22Rv1 (cell line): ENCODE data around the gene THAP4.

Experiments used
- H3K27ac ChIP-seq: fragments of 450-650 bp; 2 replicates; pipeline ENCODE4 v1.5.1; 2017
- CTCF ChIP-seq: fragments of 450-650 bp; IDR thresholded peaks from 2 replicates; pipeline ENCODE4 v1.5.1; 2017; ENCODE audit warnings: mild to moderate bottlenecking
- ZFX ChIP-seq: fragments of 450-650 bp; IDR thresholded peaks from 2 replicates; pipeline ENCODE4 v1.6.1; 2017; ENCODE audit warnings: antibody characterized with exemption, borderline replicate concordance

THAP4 gene

GRCh38 chr2:241559323-241560161 is 77.4 kb downstream of the THAP4 start:
- TF ChIP-seq ZFX (no peak), CTCF (no peak)

GRCh38 chr2:241558532-241559322 is 78.2 kb downstream of the THAP4 start, which contains the start of gene BOK:
BOK (plus strand) TSS chr2:241558745; CDS start chr2:241559484, 739 bp downstream.
- TF ChIP-seq ZFX, result no peak
- TF ChIP-seq CTCF, result no peak

More at GRCh38 chr2:241559323-241560161, 77.4 kb downstream of the THAP4 start:
- H3K27ac ChIP-seq, result peak overlapping the region; percentile 55

GRCh38 chr2:241556746-241557145 is 80.2 kb downstream of the THAP4 start:
- H3K27ac ChIP-seq, result no peak overlapping the region
- TF ChIP-seq ZFX (no peak), CTCF (no peak)

More at GRCh38 chr2:241558532-241559322, 78.2 kb downstream of the THAP4 start, which contains the start of gene BOK:
- H3K27ac ChIP-seq, result peak within 1 kb of the TSS; percentile 55

GRCh38 chr2:241555711-241556110 is 81.2 kb downstream of the THAP4 start:
- no peak overlapping the region for H3K27ac ChIP-seq
- no peak for TF ChIP-seq CTCF
- TF ChIP-seq ZFX, result no peak

GRCh38 chr2:241554610-241555322 is 82.2 kb downstream of the THAP4 start:
- no peak overlapping the region for H3K27ac ChIP-seq
- no peak for TF ChIP-seq ZFX

GRCh38 chr2:241553981-241554380 is 83.0 kb downstream of the THAP4 start:
- TF ChIP-seq CTCF (no peak), ZFX (no peak)
- H3K27ac ChIP-seq, result no peak overlapping the region

GRCh38 chr2:241553512-241553830 is 83.5 kb downstream of the THAP4 start:
- no peak for TF ChIP-seq ZFX
- TF ChIP-seq CTCF, result no peak
- H3K27ac ChIP-seq, result no peak overlapping the region
